ENCODE data around the gene RGS17. TPM values are rescaled to one million over a fixed set of nuclear protein-coding genes. Genes with fewer than 3 reads are reported as not detected.
A peak's percentile ranks its signal among the peaks of the same experiment; 100 is the strongest.

Gene RGS17
- total RNA-seq, 1 experiment from 2014 or later = 3.2 TPM

DNA sequence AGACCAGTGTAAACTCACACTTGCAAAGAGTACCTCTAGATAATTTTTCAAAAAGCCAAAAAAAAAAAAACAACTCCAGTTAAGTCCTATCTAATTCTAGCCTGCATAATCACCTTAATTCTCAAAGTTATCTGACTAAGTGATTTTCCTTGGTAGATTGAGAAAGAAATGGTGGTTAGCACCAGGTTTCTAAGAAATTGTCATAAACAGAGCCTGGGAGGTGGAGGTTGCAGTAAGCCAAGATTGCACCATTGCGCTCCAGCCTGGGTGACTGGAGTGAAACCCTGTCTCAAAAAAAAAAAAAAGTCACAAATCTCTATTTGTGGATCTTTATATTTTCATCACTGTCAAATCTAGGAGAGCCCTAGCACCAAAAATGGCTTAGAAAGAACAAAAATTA, 157.2 kb downstream of the RGS17 start:
- Mint-ChIP-seq H3K9me3 (no peaks in the 10 kb centered on the region), H3K4me1 (peaks cover 32 to 33% of the 10 kb centered on the region in 2 experiments), H3K36me3 (ENCODE audit: insufficient read depth in 1 of 3, low read depth in 3 of 3) (peaks cover 47 to 75% (median 64%) of the 10 kb centered on the region in 3 experiments), H3K27me3 (ENCODE audit: low read depth) (no peaks in the 10 kb centered on the region; the same call in 1 of the 2 replicates), H3K27ac (0 out of 7 replicates have a peak overlapping the region, but pooled peaks of 1 of the 3 experiments have one; percentile 34), H3K4me3 (no peak overlapping the region)
- H3K79me2 ChIP-seq (ENCODE audit: insufficient read depth, low read length) = peaks cover 36% of the 10 kb centered on the region
- H4K5ac ChIP-seq (ENCODE audit: insufficient read length, low read depth, low read length) = no peak overlapping the region
- H2BK5ac ChIP-seq (ENCODE audit: insufficient read length, low read length) = no peak overlapping the region
- no peak overlapping the region for H2AK5ac ChIP-seq (ENCODE audit: insufficient read length, low read length)
- H3K23ac ChIP-seq (ENCODE audit: insufficient read length, low read depth, low read length) = no peak overlapping the region
- no peaks in the 10 kb centered on the region; the same call in 1 of the 2 replicates for H3K4me1 ChIP-seq (ENCODE audit: insufficient read depth, low read length)
- no CpG with 5 or more reads among the region's 1 CpG for WGBS (ENCODE audit: extremely low coverage, insufficient read length, low lambda C conversion rate)
- no peak overlapping the region for H2AFZ ChIP-seq (ENCODE audit: low read length)
- H3T11ph ChIP-seq (ENCODE audit: low read length) = no peak overlapping the region
- peaks cover 4% of the 10 kb centered on the region for H3K79me1 ChIP-seq (ENCODE audit: insufficient read depth, low read depth, low read length, poor library complexity, severe bottlenecking)
- no peaks in the 10 kb centered on the region for H3K9me3 ChIP-seq (ENCODE audit: control insufficient read depth, low read depth, low read length)
- no peak overlapping the region for H3K4me2 ChIP-seq (ENCODE audit: insufficient read depth, insufficient read length, low read length)
- no peaks in the 10 kb centered on the region for H3K23me2 ChIP-seq (ENCODE audit: insufficient read length, low read depth, low read length, poor library complexity, severe bottlenecking)
- H2BK12ac ChIP-seq (ENCODE audit: insufficient read length, low read depth, low read length) = no peak overlapping the region
- no peak overlapping the region for H4K8ac ChIP-seq (replicated peaks; ENCODE audit: insufficient read length, low read depth, low read length)
- TF ChIP-seq CTCF (conservative IDR thresholded peaks at IDR 0.05) = no peak
- H3K27me3 ChIP-seq (ENCODE audit: insufficient read depth, low read length) = no peaks in the 10 kb centered on the region
- H3K14ac ChIP-seq (ENCODE audit: insufficient read depth, low read length) = no peak overlapping the region
- no peak overlapping the region for H3K4ac ChIP-seq (ENCODE audit: low read depth, low read length)
- H3K18ac ChIP-seq (ENCODE audit: insufficient read length, low read depth, low read length) = no peak overlapping the region
- H3K56ac ChIP-seq (ENCODE audit: insufficient read length, low read depth, low read length) = no peak overlapping the region
- no peak overlapping the region for H2BK120ac ChIP-seq (ENCODE audit: low read depth, low read length, poor library complexity, severe bottlenecking)
- H3K27ac ChIP-seq (ENCODE audit: insufficient read length, low read depth, low read length) = no peak overlapping the region
- H4K20me1 ChIP-seq (ENCODE audit: control insufficient read depth, insufficient read depth, insufficient read length) = no peaks in the 10 kb centered on the region
- DNase-seq = no peak
- no peak overlapping the region for H2BK15ac ChIP-seq (ENCODE audit: low read depth, low read length)
- H3K9ac ChIP-seq (ENCODE audit: extremely low read depth, insufficient read length, low read length) = no peak overlapping the region
- H4K91ac ChIP-seq (ENCODE audit: insufficient read length, low read depth, low read length) = no peak overlapping the region
- no peak overlapping the region for H2BK20ac ChIP-seq (ENCODE audit: low read depth, low read length, poor library complexity, severe bottlenecking)
